Endodermal cell (in vitro differentiated cells): ENCODE data around the gene BPI. TPM values are rescaled to one million over a fixed set of nuclear protein-coding genes. Genes with fewer than 3 reads are reported as not detected.

ENCODE experiments used
- DNase-seq: peaks from one replicate; pipeline ENCODE4 v3.0.0-alpha.2; 2017
- H3K27ac ChIP-seq: 2 replicates; pipeline ENCODE4 v1.5.1; 2013; ENCODE audit warnings: mild to moderate bottlenecking, low read depth, low read length, moderate library complexity
- H3K27me3 ChIP-seq: 2 replicates; pipeline ENCODE4 v1.6.1; 2013; ENCODE audit warnings: mild to moderate bottlenecking, low read length, moderate library complexity; ENCODE audit not compliant: insufficient read depth, control insufficient read depth, poor library complexity, severe bottlenecking
- H3K36me3 ChIP-seq: 2 replicates; pipeline ENCODE4 v1.7.0; 2013; ENCODE audit warnings: mild to moderate bottlenecking, low read length, moderate library complexity; ENCODE audit not compliant: control insufficient read depth, insufficient read depth
- H3K4me1 ChIP-seq: one replicate; pipeline ENCODE4 v1.7.0; 2013; ENCODE audit warnings: low read length; ENCODE audit not compliant: control insufficient read depth, insufficient read depth
- H3K4me3 ChIP-seq: 2 replicates; pipeline ENCODE4 v1.5.1; 2013; ENCODE audit warnings: mild to moderate bottlenecking, low read length, moderate library complexity
- H3K9ac ChIP-seq: 2 replicates; pipeline ENCODE4 v1.6.1; 2013; ENCODE audit warnings: mild to moderate bottlenecking, low read length, moderate library complexity; ENCODE audit not compliant: poor library complexity, severe bottlenecking; ENCODE audit errors: extremely low read depth
- H3K9me3 ChIP-seq: 2 replicates; pipeline ENCODE4 v1.6.1; 2013; ENCODE audit warnings: mild to moderate bottlenecking, low read length, moderate library complexity; ENCODE audit not compliant: control insufficient read depth
- H3K27ac Mint-ChIP-seq: 2 replicates; pipeline ENCODE4 v1.8.0; 2020; ENCODE audit warnings: mixed read lengths
- H3K27me3 Mint-ChIP-seq: 2 replicates; pipeline ENCODE4 v1.8.0; 2021; ENCODE audit warnings: mild to moderate bottlenecking, mixed read lengths; ENCODE audit not compliant: insufficient read depth
- H3K36me3 Mint-ChIP-seq: 2 replicates; pipeline ENCODE4 v1.8.0; 2020; ENCODE audit warnings: low read depth, mixed read lengths
- H3K4me1 Mint-ChIP-seq: 2 replicates; pipeline ENCODE4 v1.8.0; 2020; ENCODE audit warnings: mixed read lengths
- H3K4me3 Mint-ChIP-seq: 2 replicates; pipeline ENCODE4 v1.8.0; 2020; ENCODE audit warnings: mild to moderate bottlenecking, moderate library complexity, mixed read lengths
- H3K9me3 Mint-ChIP-seq: 2 replicates; pipeline ENCODE4 v1.8.0; 2020; ENCODE audit warnings: mild to moderate bottlenecking, mixed read lengths
- CTCF ChIP-seq: fragments of 200-600 bp; sonication (generic); conservative IDR thresholded peaks from 2 replicates; pipeline ENCODE4 v1.5.0; 2021; ENCODE audit warnings: antibody characterized with exemption, mild to moderate bottlenecking
- WGBS, 2 experiments: methylation state at CpG; one replicate each; pipeline versions ENCODE4 v1.1.5 to v1.1.7; 2013; ENCODE audit warnings: missing lambda C conversion rate in 2 of 2, mixed read lengths in 1 of 2; ENCODE audit not compliant: insufficient coverage in 1 of 2, insufficient read length in 1 of 2; 5-methylcytosine and 5-hydroxymethylcytosine counted together
- total RNA-seq, 2 donors: library from RNA; stranded (reverse); fragmentation: NEBNext Ultra II Directional in 1 of 2; extraction: Animal tissue kit (Norgen Biotek cat#: 25700) in 1 of 2; gene quantifications; 2 replicates in 1 of 2; 3 replicates in 1 of 2; pipeline ENCODE4 v1.2.1, GENCODE V29; 2021

BPI gene
- total RNA-seq, 2 donors from 2014 or later = not detected

- no peaks in the 10 kb centered on the region for H3K9me3 ChIP-seq
- H3K27me3 ChIP-seq = no peaks in the 10 kb centered on the region
- Mint-ChIP-seq H3K4me3 (no peak overlapping the region), H3K27me3 (no peaks in the 10 kb centered on the region), H3K4me1 (peaks cover 20% of the 10 kb centered on the region), H3K36me3 (no peaks in the 10 kb centered on the region), H3K9me3 (no peaks in the 10 kb centered on the region), H3K27ac (no peak overlapping the region)
- no peak for DNase-seq
- H3K36me3 ChIP-seq = no peaks in the 10 kb centered on the region
- 42 to 44% methylated on average over 2 of the region's 2 CpGs for WGBS, 2 experiments
- H3K27ac ChIP-seq = no peak overlapping the region
- H3K9ac ChIP-seq = no peak overlapping the region
- H3K4me1 ChIP-seq = peaks cover 7% of the 10 kb centered on the region
- no peak overlapping the region for H3K4me3 ChIP-seq
- TF ChIP-seq CTCF = no peak
These were observed 41.7 kb downstream of the BPI start for GRCh38 chr20:38345643-38346042.

GRCh38 chr20:38346247-38346651 lies 42.3 kb downstream of the BPI start, which contains the start of gene LBP:
Gene LBP (plus strand): TSS chr20:38346482. CDS start chr20:38346517, 35 bp downstream.
- no peaks in the 10 kb centered on the region for H3K27me3 ChIP-seq
- H3K27me3 Mint-ChIP-seq = no peaks in the 10 kb centered on the region
- no peaks in the 10 kb centered on the region for H3K9me3 ChIP-seq
- H3K27ac ChIP-seq = no peak within 1 kb of the TSS
- H3K36me3 Mint-ChIP-seq = no peaks in the 10 kb centered on the region
- DNase-seq = no peak
- no peak within 1 kb of the TSS for H3K27ac Mint-ChIP-seq
- H3K36me3 ChIP-seq = no peaks in the 10 kb centered on the region
- WGBS, 2 experiments = 93 to 95% methylated on average over 8 of the region's 8 CpGs
- no peak within 1 kb of the TSS for H3K4me3 ChIP-seq
- H3K9ac ChIP-seq = no peak within 1 kb of the TSS
- H3K9me3 Mint-ChIP-seq = no peaks in the 10 kb centered on the region
- H3K4me3 Mint-ChIP-seq = no peak within 1 kb of the TSS
- TF ChIP-seq CTCF = no peak
- peaks cover 20% of the 10 kb centered on the region for H3K4me1 Mint-ChIP-seq
- H3K4me1 ChIP-seq = peaks cover 7% of the 10 kb centered on the region

- H3K27me3 Mint-ChIP-seq = no peaks in the 10 kb centered on the region
- H3K4me1 Mint-ChIP-seq = peaks cover 17% of the 10 kb centered on the region
- no peaks in the 10 kb centered on the region for H3K36me3 ChIP-seq
- H3K36me3 Mint-ChIP-seq = no peaks in the 10 kb centered on the region
- peaks cover 6% of the 10 kb centered on the region for H3K4me1 ChIP-seq
- H3K4me3 ChIP-seq = no peak overlapping the region
- H3K27ac ChIP-seq = no peak overlapping the region
- no peaks in the 10 kb centered on the region for H3K27me3 ChIP-seq
- WGBS, 2 experiments = 94 to 100% methylated on average over 4 of the region's 4 CpGs
- no peaks in the 10 kb centered on the region for H3K9me3 ChIP-seq
- TF ChIP-seq CTCF = no peak
- no peak overlapping the region for H3K9ac ChIP-seq
- no peak for DNase-seq
- H3K9me3 Mint-ChIP-seq = no peaks in the 10 kb centered on the region
- no peak overlapping the region for H3K27ac Mint-ChIP-seq
- H3K4me3 Mint-ChIP-seq = no peak overlapping the region
These were observed 42.8 kb downstream of the BPI start for GRCh38 chr20:38346741-38347140.
